ENCODE data around the gene FAM168B. TPM values are rescaled to one million over a fixed set of nuclear protein-coding genes. Genes with fewer than 3 reads are reported as not detected.

The FAM168B gene
- total RNA-seq, 2 experiments from 2014 or later: 74.1 to 76.4 TPM

- DNase-seq (no peak), ATAC-seq (ENCODE audit: poor library complexity) (no peak)
- intact Hi-C loops (cut with DNase I, micrococcal nuclease): no loop called here
- Mint-ChIP-seq H3K36me3 (ENCODE audit: low read depth) (peaks cover 92% of the 10 kb centered on the region), H3K9me3 (no peaks in the 10 kb centered on the region), H3K4me1 (ENCODE audit: low read depth) (peaks cover 18% of the 10 kb centered on the region), H3K27me3 (no peaks in the 10 kb centered on the region), H3K4me3 (no peak overlapping the region), H3K27ac (no peak overlapping the region)
- Histone ChIP-seq H3K27ac (ENCODE audit: low read depth in 1 of 2, low read length in 2 of 2) (no peak overlapping the region), H3K4me3 (ENCODE audit: low read length) (no peak overlapping the region), H3K36me3 (ENCODE audit: insufficient read depth, low read length) (peaks cover 68% of the 10 kb centered on the region), H3K9me3 (ENCODE audit: control insufficient read depth in 1 of 2, insufficient read depth in 1 of 2, low read length in 2 of 2) (peaks cover 0 to 3% of the 10 kb centered on the region in 2 experiments), H3K27me3 (ENCODE audit: control insufficient read depth in 1 of 2, insufficient read depth in 2 of 2, low read length in 2 of 2) (no peaks in the 10 kb centered on the region), H3K4me1 (ENCODE audit: insufficient read depth, low read length) (no peaks in the 10 kb centered on the region)
- CTCF ChIA-PET: no interaction called here
- TF ChIP-seq, protein P1, sequence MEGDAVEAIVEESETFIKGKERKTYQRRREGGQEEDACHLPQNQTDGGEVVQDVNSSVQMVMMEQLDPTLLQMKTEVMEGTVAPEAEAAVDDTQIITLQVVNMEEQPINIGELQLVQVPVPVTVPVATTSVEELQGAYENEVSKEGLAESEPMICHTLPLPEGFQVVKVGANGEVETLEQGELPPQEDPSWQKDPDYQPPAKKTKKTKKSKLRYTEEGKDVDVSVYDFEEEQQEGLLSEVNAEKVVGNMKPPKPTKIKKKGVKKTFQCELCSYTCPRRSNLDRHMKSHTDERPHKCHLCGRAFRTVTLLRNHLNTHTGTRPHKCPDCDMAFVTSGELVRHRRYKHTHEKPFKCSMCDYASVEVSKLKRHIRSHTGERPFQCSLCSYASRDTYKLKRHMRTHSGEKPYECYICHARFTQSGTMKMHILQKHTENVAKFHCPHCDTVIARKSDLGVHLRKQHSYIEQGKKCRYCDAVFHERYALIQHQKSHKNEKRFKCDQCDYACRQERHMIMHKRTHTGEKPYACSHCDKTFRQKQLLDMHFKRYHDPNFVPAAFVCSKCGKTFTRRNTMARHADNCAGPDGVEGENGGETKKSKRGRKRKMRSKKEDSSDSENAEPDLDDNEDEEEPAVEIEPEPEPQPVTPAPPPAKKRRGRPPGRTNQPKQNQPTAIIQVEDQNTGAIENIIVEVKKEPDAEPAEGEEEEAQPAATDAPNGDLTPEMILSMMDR (IDR thresholded peaks at IDR 0.05): no peak
- POLR2A ChIA-PET: interaction anchor here (1.3 kb wide), 1 partner anchor 39 kb away, joined by 4 read pairs; the partner anchor contains the start of gene FAM168B
Measured at GRCh38 chr2:131132729-131133128, 39.5 kb upstream of the FAM168B start.

DNA sequence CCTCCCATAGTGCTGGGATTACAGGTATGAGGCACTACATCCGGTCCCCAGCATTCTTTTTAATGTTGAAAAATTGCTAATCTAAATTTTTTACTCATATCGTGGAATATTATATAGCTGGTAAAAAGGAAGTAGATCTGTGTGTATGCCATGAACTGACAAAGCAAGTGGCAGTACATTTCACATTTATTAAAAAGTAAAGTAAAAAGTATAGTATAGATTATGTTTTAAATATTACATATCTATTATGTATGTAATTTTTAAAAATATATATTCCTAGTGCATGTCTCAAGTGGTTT, 37.0 kb upstream of the FAM168B start:
- H3K27me3 ChIP-seq (ENCODE audit: control insufficient read depth in 1 of 2, insufficient read depth in 2 of 2, low read length in 2 of 2): no peaks in the 10 kb centered on the region
- Mint-ChIP-seq H3K27ac (no peak overlapping the region), H3K27me3 (no peaks in the 10 kb centered on the region), H3K36me3 (ENCODE audit: low read depth) (peaks cover 96% of the 10 kb centered on the region), H3K4me1 (ENCODE audit: low read depth) (peaks cover 11% of the 10 kb centered on the region), H3K4me3 (no peak overlapping the region), H3K9me3 (no peaks in the 10 kb centered on the region)
- ChIA-PET CTCF (no interaction called here), POLR2A (no interaction called here)
- H3K9me3 ChIP-seq (ENCODE audit: control insufficient read depth in 1 of 2, insufficient read depth in 1 of 2, low read length in 2 of 2): peaks cover 0 to 3% of the 10 kb centered on the region in 2 experiments
- intact Hi-C loops (cut with DNase I, micrococcal nuclease): no loop called here
- peaks cover 82% of the 10 kb centered on the region for H3K36me3 ChIP-seq (ENCODE audit: insufficient read depth, low read length)
- H3K4me3 ChIP-seq (ENCODE audit: low read length): no peak overlapping the region
- H3K27ac ChIP-seq (ENCODE audit: low read depth in 1 of 2, low read length in 2 of 2): no peak overlapping the region
- H3K4me1 ChIP-seq (ENCODE audit: insufficient read depth, low read length): no peaks in the 10 kb centered on the region
- ATAC-seq (ENCODE audit: poor library complexity): no peak
- DNase-seq: no peak
- TF ChIP-seq, protein P1 (IDR thresholded peaks at IDR 0.05): no peak

DNA sequence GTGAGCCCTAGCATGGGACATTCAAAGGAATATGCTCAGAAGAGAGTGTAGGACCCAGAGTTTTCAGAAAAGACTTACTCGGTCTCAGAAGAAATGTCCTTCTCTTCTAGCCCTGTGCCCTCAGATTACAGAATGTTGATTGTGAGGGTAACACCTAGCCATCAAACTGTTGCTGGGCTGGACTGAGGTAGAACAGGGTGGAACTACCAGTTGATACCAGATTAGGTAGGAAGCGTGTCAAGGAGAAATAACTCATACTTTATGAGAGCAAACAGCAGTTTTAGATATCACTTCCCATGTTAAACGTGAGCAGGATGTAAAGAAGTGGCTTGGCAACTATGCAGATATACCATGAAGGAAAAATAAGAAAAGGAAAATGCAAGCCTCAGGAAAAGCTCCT, 34.7 kb upstream of the FAM168B start:
- ChIA-PET POLR2A (no interaction called here), CTCF (no interaction called here)
- H3K27me3 ChIP-seq (ENCODE audit: control insufficient read depth in 1 of 2, insufficient read depth in 2 of 2, low read length in 2 of 2): no peaks in the 10 kb centered on the region
- intact Hi-C loops (cut with DNase I, micrococcal nuclease): no loop called here
- H3K27me3 Mint-ChIP-seq: no peaks in the 10 kb centered on the region
- H3K4me3 ChIP-seq (ENCODE audit: low read length): no peak overlapping the region
- H3K36me3 Mint-ChIP-seq (ENCODE audit: low read depth): peaks cover 93% of the 10 kb centered on the region
- no peak for DNase-seq
- no peaks in the 10 kb centered on the region for H3K9me3 Mint-ChIP-seq
- peaks cover 76% of the 10 kb centered on the region for H3K36me3 ChIP-seq (ENCODE audit: insufficient read depth, low read length)
- peaks cover 6% of the 10 kb centered on the region for H3K4me1 Mint-ChIP-seq (ENCODE audit: low read depth)
- H3K27ac Mint-ChIP-seq: no peak overlapping the region
- no peak for ATAC-seq (ENCODE audit: poor library complexity)
- TF ChIP-seq, protein P1 (IDR thresholded peaks at IDR 0.05): no peak
- H3K4me3 Mint-ChIP-seq: no peak overlapping the region
- H3K9me3 ChIP-seq (ENCODE audit: control insufficient read depth in 1 of 2, insufficient read depth in 1 of 2, low read length in 2 of 2): peaks cover 0 to 3% of the 10 kb centered on the region in 2 experiments
- no peaks in the 10 kb centered on the region for H3K4me1 ChIP-seq (ENCODE audit: insufficient read depth, low read length)
- H3K27ac ChIP-seq (ENCODE audit: low read depth in 1 of 2, low read length in 2 of 2): no peak overlapping the region

Measured in CD4-positive, alpha-beta T cell (primary cell).